CD4-positive, alpha-beta T cell treated with Interleukin-15 for 4 hours (primary cell): ENCODE measurements around the gene ADCY10.
A peak's percentile ranks its signal among the peaks of the same experiment; 100 is the strongest.
"Not testable (repeated sequence)": the region's sequence is repeated elsewhere in the genome, so short reads cannot be mapped to it uniquely, and the experiment has no call there.

ENCODE experiments used
- DNase-seq: peaks from one replicate; pipeline ENCODE4 v3.0.0-alpha.2; 2020; ENCODE audit warnings: low spot score

The ADCY10 gene

DNA sequence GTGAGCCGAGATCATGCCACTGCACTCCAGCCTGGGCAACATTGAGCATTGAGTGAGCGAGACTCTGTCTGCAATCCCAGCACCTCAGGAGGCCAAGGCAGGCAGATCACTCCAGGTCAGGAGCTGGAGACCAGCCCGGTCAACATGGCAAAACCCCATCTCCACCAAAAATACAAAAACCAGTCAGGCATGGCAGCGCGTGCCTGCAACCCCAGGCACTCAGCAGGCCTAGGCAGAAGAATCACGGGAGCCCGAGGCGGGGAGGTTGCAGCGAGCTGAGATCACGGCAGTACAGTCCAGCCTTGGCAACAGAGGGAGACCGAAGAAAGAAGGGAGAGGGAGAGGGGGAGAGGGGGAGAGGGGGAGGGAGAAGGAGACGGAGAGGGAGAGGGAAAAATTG lies 107.3 kb downstream of the ADCY10 start:
- DNase-seq: not testable (repeated sequence)

DNA sequence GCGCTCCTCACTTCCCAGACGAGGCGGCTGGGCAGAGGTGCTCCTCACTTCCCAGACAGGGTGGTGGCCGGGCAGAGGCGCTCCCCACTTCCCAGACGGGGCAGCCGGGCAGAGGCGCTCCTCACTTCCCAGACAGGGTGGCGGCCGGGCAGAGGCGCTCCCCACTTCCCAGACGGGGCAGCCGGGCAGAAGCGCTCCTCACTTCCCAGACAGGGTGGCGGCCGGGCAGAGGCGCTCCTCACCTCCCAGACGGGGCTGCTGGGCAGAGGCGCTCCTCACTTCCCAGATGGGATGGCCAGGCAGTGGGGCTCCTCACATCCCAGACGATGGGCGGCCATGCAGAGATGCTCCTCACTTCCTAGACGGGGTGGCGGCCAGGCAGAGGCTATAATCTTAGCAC lies 107.7 kb downstream of the ADCY10 start:
- DNase-seq: not testable (repeated sequence)

DNA sequence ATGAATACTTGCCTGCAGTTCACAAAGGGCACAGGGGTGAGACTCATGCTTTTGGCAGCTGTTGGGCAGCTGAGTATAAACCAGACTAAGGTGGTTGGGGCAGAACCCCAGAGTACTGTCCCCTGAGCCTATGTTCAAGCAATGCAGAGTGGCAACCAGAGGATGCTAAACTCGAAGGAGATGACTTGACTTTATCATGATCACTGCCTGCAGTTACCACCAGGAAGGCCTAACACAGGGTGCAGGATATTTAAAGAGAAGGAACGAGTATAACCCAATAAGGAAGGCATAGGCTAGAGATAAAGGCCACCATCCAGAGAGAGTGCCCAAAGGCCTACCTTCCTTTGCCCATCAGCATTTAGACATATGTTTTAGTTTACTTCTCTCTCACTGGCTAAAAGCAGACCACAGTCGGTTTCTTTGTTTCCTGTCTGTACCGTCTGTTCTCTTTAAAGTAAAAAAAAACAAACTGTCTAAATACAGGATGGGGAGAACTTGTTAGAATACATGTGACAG lies 108.8 kb downstream of the ADCY10 start:
- DNase-seq: peak; percentile 32

DNA sequence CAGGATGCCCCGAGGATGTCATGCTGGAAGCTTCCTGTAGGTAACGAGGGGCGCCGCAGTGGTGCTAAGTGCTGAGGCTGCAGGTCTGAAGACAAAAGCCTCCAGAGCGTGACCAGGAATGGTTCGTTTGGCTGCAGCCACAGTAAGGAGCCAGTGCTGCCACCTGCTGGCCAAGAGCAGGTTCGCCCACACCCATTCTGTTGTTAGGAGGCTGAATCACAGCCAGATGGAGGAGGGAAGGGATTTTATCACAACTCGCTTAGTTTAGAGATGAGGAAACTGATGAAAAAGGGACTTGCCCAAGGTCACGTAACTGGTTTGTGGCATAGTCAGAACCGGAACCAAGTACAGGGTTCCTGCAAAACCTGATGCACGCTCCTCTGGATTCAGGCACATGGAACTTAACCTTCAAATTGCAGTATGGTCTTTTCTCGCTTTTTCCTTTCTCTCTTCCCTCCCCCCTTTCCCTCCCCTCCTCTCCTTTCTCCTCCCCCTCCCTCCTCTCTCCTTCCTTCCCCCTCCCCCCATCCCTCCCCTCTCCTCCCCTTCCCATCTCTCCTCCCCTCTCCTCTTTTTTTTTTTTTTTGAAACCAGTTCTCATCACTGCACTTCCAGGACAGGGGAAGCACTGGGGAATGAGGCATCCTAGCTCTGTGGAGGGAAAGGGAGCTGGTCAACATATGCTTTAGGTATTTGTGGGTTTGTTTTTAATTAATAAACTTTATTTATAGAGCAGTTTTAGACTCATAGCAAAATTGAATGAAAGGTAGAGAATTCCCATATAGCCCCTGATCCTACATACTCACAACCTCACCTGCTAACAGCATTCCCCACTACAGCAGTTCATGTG lies 110.4 kb downstream of the ADCY10 start:
- DNase-seq: peak; percentile 87

DNA sequence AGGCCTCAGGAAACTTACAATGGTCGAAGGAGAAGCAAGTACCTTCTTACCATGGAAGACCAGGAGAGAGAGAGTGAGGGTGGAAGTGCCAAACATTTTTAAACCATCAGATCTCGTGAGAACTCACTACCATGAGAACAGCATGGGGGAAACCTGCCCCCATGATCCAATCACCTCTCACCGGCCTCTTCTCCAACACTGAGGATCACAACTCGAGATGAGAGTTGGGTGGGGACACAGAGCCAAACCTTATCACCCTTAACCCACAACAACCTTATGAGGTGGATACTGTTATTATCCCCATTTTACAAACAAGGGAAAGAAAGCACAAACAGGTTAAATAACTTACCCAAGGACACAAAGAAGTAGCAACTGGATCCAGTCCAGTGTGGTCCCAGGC lies 111.7 kb downstream of the ADCY10 start:
- no peak for DNase-seq

DNA sequence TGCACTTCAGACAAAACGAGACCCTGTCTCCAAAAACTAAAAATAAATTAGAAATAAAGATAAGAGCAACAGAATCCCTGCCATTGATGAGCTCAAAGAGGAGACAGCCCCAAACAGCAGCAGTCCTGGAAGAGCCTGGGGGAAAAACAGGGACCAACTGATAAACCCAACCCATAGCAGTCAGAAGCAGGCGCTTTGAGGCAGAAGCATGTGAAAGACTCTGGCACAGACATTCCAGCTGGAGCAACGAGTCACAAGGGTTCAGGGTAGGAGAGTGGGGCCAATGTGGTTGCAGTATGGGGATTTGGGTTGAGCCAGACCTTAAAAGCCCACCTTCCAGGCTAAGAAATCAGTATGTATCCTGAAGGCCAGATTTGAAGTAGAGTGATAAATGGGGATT lies 113.7 kb downstream of the ADCY10 start:
- DNase-seq: no peak

DNA sequence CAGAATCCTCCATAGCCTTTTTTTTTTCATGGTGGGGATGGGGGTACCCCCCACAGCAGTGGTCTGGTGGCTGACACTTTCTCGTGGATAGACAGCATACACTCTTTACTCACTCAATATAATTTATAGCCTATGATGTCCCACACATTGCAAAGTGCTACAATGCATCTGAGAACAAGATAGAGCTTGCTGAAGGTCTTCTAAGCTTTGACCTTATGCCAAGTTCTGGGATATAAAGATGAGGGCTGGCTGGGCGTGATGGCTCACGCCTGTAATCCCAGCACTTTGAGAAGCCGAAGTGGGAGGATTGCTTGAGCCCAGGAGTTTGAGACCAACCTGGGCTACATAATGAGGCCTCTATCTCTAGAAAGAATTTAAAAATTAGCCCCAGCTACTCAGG lies 114.2 kb downstream of the ADCY10 start:
- no peak for DNase-seq

DNA sequence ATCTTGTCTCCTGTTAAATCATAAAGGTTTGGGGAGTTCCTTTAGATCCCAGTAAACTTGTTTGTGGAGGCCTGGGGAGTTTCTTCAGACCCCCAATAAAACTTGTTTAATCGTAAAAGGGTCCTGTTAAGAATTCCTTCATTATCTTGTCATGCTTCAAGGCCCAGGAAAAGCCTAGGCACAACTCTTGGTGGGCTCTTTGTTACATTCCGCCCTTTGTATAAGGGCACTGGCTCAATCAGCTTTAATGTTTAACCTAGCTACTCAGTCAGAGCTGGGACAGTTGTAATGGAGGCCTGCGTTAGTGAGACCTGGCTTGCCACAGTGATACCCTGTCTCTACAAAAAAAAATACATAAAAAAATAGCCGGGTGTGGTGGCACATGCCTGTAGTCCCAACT lies 115.0 kb downstream of the ADCY10 start:
- DNase-seq: no peak

DNA sequence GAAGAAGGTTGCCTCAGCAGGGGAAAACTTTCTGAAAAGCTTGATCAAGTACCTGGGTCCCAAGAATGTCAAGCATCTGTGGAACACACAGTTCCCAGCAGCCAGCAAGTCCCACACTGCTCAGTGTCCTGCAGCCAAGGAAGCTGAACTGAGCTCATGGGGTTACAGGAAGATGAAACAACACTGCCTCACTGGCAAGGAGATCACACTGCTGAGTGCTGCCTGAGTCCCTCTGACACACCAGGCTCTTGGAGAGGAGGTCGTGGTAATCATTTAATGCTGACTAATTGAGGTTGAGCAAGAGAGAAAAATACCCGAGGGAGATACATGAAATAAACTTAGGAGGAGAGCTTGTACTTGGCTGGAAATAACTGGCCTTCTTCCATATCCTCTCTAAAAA lies 116.9 kb downstream of the ADCY10 start:
- no peak for DNase-seq

DNA sequence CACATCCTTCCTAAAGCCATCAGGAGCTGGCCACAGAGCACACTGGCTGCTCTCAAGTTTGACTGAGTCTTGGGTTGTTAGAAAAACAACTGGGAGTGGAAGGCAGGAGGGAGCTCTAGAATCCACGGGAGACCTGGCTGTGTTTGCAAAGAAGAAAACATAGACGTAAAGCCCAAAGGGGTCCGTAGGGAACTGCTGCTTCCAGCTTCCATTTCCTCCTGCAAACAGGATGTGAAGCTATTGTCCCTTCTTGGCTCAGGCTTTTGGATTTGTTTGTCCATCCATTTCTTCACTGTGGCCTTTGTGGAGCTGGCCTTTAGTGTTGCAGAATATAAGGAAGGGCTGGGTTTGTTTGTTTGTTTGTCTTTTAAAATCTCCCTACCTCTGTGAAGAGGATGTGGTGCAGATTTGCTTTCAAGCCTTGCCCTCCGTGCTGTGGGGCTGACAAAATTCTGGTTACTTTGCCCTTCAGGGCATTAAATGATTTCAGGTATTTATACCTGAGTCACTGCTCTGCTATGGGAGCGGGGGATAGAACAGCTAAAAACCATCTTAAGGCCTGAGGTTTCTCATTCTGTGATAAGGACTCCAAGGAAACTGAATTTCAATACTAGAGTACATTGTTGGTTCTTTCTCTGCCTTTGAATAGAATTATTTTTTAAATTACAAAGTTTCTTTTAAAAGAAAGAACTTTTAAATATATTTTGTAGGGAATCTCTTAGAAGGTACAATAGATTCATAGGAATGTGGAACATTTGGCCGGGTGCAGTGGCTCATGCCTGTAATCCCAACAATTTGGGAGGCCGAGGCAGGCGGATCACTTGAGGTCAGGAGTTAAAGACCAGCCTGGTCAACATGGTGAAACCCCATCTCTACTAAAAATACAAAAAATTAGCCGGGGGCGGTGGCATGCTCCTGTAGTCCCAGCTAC lies 117.9 kb downstream of the ADCY10 start:
- no peak for DNase-seq

DNA sequence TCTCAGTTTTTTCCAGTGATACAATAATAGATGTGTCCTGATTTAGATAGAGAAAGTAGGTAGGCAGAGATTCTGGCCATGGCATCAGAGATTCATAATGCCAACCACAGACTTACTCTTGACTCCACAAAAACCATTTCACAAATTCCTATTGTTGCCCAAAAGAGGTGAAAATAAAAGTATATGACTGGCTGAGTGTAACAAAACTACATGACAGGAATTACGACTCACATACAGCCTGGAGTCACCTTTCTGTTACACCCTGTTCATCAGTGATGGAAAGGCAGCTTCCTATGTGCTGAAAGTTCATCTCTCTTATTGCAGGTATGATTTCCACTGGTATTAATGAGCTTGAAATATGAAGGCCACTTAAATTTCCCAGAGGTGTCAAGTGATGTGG lies 119.9 kb downstream of the ADCY10 start:
- no peak for DNase-seq

DNA sequence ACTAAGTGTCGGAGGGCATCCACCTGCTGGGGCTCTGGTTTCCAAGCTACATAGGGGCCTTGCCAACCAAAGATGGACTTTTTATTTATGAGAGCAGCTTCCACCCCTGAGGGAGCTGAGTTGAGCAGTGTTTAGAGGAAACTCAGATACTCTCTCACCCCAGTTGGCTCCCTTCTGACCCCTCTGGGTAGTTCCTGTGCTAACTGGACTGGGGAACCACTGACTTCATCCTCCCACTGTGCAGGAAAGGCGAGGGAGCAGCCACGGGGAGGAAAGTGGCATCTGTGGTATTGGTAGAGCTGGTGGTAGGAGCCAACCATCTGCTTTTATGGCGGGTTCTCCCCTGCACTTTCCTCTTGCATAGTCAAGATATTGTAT lies 121.8 kb downstream of the ADCY10 start:
- DNase-seq: no peak

DNA sequence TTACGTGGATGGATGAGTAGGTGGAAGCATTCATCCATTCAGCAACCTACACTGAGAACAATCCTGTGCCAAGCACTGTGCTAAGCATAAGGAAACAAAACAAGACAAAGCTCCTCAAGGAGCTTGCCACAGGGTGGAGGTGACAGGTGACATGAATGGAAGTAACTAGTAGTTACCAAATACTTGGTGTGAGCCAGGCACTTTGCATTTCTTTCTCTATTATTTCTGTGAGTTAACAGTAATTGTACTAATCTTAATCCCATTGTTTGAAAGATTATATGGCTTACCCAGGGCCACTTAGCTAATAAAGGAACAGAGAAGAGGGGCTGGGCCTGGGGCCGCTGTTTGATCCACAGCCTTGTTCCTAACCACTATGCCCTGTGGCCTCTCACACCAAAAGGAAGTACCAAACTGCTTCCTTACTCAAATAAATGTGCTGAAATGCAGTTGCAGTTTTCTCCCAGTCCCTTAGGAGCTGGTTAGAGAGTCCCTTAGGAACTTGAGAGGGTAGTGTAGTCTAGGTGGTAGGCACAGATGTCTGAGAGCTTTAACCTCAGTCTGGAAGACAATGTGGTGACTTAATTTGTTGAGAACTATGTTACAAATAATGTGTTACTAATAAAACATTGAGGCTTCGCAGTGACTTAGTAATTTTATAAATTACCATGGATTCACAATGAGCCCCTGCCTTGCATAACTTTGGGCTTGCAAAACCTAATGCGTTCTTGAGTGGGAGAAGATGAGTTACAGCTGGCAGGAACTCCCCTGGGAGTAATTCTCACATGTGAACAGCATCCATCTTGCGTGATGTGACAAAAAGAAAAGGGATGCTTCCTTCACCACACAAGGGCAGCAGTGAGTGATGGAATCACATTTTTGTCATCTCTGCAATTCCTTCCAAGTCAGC lies 122.4 kb downstream of the ADCY10 start:
- no peak for DNase-seq

DNA sequence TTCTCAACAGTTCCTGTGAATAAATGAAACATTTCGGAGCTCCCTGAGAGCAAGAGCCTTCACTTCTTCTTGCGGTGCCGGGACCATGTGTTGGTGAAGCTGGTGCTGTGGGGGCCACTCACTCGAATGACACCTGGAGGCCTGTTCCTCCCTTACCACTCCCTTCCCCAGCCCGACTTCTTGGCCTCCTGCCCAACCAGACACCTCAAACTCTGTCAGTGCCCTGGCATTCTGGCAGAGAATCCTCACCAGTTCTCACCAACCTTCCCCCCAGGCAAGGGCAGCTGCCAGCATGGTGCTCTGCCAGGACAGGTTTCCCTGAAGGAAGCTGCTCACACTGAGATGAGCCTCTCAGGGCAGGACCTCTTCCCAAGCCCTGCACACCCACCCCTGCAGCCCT lies 123.8 kb downstream of the ADCY10 start:
- DNase-seq: no peak

DNA sequence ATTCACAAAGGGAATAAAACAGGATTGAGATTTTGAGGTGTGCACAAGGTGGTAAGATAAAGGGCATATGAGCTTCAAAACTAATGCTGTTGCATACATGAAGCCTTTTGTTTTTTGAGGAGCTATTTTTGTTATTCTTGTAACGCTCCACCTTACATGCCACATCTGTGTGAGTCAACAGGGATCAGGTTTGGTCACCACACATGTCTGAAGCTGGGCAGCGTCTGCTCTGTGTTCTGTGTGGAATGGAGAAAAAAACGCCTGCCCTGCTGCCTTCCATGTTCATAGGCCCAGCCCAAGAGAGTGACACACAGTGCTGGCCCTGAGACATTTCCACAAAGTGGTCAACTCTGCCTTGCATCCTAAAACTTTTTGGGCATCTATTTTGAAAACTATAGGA lies 124.4 kb downstream of the ADCY10 start:
- DNase-seq: no peak

DNA sequence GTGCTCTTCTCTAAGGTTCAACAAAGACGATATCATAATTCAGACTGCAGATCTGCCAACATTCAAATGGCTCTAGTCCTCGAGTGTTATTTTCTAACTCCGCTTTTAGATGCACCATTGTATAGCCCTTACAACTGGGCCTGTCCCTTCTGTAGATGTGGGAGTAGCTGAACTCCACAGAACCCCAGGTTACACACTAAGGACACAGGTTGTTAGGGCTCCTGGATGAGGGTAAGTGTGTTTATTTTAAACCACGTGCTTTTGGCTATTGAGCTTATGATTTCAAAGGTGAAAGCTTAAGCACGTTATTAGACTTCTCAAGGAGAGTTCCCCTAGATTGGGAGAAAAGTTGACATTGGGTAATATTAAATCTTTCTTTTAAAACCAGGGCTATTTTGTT lies 127.4 kb downstream of the ADCY10 start:
- no peak for DNase-seq

DNA sequence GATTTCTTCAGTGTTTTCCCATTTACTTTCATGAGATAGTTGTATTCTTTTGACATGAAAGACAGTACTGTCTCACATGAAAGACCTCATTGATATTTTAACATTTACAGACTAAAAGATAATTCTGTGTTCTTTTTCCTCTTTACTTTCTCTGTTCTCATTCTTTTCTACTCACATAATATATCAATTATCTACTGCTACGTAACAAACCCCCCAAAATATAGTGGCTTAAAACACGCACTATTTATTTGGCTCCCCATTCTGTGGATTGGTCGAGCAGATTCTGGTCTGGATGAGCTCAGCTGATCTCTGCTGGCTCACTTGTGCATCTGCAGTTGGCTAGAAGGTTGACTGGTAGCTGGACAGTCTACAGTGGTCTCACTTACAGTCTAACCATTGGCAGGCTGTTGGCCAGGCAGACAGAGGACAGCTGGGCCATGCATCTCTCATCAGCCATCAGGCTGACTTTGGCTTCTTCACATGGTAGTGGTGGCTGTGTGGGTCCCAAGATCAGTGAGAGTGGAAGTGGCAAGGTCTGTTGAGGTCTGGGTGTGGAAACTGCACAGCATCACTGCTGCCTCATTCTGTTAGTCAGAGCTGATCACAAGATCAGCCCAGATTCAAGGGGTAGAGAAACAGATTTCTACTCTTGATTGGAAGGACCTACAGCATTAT lies 128.9 kb downstream of the ADCY10 start:
- DNase-seq: no peak

DNA sequence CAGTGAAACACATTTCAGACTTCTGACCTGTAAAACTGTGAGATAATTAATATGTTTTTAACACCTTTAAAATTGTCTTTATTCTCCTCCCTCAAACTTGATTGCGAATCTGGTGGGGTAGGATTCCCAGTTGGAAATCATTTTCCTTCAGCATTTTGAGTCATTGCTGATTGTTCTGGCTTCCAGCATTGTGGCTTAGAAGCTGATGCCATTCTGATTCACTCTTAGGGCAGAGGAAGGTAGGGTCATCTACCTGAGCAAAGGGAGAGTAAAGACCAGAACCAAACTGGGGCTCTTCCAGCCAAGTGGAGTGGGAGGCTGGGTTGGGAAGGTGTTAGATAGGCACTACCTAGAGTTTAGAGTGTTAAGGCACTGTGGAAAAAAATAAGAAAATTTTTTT lies 131.0 kb downstream of the ADCY10 start:
- DNase-seq: no peak

DNA sequence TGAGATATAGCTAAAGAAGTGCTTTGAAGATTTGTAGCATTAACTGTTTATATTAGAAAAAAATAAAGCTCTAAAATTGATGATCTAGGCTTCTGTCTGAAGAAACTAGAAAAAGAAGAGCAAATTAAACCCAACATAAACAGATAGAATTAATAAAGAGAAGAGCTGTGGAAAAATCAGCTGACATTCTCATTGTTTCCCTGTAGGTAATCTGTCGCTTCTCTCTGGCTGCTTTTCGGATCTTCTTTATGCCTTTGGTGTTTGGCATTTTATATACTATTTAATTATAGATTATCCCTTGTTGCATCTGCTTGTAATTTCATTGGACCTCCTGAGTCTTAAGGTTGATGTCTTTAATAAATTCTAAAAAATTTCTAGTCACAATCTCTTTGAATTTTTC lies 132.4 kb downstream of the ADCY10 start:
- no peak for DNase-seq

DNA sequence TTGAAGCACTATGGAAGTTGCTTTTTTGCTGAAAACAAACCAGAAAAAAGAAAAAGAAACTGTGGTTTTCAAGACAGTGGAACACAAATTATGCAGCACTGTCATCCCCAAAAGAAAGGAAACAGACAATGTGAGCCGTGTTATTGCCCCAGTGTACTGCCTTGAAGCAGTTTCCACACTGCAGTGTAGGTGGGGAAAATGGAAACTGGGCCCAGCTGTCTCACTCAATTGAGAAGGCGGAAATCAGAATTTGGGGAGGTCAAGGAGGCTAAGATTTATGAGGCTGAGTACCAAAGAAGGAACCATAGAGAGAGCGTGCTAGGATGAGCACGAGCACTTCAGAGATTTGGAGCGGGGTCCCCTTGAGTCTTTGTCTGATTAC lies 136.7 kb downstream of the ADCY10 start:
- no peak for DNase-seq

DNA sequence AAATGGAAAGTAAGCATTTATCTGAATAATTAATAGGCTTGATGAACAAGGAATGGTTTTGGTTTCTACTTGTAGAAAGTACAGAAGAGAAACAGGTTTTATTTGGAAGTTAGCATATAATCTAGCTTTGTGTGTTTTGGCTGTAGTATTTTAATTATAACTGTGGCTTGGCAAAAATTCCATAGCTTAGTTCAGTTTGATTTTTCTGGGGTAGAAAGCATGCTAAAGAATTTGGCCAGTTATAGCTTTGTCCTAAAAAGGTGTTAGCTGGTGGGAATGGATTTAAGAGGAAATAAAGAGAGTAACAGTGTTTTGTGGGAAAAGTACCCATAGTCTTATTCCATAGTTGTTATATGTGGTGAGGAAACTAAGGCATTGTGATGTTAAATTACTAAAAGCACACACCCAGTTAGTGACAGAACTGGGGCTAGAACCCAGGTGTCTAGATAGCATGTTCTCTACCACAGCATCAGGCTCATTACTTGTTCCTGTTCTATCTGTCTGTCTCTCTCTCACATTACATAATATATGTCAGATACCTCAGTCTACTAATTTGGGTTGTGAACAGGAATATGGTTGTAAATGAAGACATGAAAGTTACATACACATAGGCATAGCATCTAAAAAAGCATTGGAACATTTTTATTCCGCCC lies 137.2 kb downstream of the ADCY10 start:
- DNase-seq: no peak
